ENCODE results near the gene DLX4.

- TF ChIP-seq POLR2A (IDR thresholded peaks at IDR 0.05; ENCODE audit: low read length) (no peak), GATA1 (IDR thresholded peaks at IDR 0.05; ENCODE audit: low read depth, low read length) (no peak)
These were observed 9.6 kb upstream of the DLX4 start for GRCh38 chr17:49959183-49959935.
